HG03460 (cell line): ENCODE data around the gene HSD17B11.
A peak's percentile ranks its signal among the peaks of the same experiment; 100 is the strongest.
"Not testable (repeated sequence)": the region's sequence is repeated elsewhere in the genome, so short reads cannot be mapped to it uniquely, and the experiment has no call there.

Experiments used
- ATAC-seq: cut with Tn5 transposase; IDR thresholded peaks from one replicate; pipeline ENCODE4 v1.9.1; 2021; ENCODE audit not compliant: unreplicated experiment

HSD17B11 gene

DNA sequence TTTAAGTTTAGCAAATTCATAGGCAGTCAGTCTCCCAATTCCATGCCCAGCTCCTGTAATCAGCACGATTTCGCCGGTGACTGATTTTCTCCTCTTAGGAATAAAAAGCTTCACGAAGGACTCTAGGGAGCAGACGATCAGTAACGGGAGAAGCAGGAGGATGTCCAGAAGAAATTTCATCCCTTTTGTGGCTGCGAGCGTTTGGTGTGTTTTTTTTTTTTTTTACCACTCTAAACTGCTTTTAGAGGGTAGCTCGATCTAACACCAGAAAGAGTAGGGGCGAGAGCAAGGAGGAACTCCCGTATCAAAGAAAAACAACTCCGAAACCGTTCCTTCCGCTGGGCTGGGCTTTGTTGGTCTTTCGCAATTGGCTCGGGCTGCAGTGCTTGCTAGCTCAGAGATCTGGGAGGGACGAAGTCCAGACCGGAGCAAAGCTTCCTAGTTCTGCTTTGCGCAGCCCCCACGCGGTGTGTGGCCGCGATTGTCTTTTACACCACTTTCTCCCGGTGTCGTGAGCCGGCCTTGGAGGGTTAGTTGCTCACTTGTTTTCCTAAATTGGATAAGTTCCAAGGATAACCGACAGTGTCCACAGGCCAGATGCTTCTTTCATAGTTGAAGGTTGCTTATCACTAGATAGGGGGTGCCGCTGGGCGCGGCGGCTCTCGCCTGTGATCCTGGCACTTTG lies at the start of gene HSD17B11:
TSS of gene HSD17B11 (minus strand) at position 298 of the 685 bp plus-strand sequence. CDS start at position 180, 118 bp downstream.
- peak; percentile 99 for ATAC-seq

GRCh38 chr4:87433342-87433741 lies 42.4 kb upstream of the HSD17B11 start:
- ATAC-seq: no peak

DNA sequence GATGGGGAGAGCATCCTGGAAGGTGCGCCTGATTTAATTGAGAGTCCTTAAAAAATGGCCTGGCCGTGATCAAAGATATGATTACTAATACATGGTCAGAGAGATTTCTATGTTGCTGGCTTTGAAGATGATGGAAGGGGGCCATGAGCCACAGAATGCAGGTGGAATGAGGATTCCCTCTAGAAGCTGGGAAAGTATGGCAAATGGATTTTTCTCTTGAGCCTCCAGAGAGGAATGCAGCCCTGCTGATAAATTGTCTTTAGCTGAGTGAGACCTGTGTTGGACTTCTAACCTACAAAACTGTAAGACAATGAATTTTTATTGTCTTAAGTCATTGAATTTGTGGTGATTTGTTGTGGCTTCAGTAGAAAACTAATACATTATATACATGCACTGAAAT lies 39.0 kb upstream of the HSD17B11 start:
- ATAC-seq: no peak

DNA sequence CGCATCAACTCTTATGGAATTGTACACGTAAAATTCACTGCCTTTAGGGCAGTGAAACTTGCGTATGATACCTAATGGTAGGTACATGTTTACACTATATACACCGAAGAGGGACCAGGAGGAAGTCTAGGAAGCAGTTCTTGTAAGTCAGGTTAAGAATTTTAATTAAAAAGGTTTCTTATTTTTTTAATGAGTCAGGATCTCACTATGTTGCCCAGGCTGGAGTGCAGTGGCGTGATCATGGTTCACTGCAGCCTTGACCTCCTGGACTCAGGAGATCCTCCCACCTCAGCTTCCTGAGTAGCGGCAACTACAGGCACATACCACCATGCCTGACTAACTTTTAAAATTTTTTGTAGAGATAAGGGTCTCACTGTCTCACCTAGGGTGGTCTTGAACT lies 38.0 kb upstream of the HSD17B11 start:
- ATAC-seq: no peak

- no peak for ATAC-seq
Observed at GRCh38 chr4:87427518-87427868, 36.5 kb upstream of the HSD17B11 start.

DNA sequence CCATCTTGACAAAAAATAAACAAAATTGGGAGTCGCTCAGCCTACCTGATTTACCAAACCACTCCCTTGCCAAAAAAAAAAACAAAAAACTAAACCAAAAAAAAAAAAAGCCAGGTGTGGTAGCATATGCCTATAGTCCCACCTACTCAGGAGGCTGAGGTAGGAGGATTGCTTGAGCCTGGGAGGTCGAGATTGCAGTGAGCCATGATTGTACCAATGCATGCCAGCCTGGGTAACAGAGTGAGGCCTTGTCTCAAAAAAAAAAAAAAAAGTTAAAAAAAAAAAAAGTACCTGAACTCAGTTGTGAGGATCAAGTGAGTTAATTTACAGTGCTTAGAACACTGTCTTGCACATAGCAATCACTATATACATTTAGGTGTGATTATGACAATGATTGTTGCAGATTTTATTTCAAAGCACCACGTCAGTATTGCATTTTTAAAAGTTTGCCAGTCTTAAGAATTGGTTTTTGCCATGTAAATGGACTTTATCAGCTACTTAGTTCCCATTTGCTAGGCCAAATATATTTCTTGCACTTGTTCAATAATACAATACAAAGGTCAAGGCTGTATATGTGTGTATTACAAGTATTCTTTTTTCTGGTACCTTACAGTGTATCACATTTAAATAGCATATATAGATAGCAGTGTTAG lies 36.0 kb upstream of the HSD17B11 start:
- ATAC-seq: no peak

DNA sequence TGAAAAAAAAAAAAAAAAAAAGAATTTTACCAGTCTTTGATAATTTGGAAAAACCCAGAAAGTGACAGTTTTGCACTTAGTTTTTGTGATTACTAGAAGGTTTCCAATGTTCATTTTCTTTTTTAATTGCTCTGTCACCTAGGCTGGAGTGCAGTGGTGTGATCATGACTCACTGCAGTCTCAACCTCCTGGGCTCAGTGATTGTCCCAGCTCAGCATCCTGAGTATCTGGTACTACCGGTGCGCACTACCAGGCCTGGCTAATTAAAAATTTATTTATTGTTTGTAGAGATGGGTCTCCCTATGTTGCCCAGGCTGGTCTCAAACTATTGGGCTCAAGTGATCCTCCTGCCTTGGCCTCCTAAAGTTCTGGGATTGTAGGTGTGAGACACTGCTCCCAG lies 34.7 kb upstream of the HSD17B11 start:
- no peak for ATAC-seq

GRCh38 chr4:87424099-87424543 lies 33.1 kb upstream of the HSD17B11 start:
- not testable (repeated sequence) for ATAC-seq

DNA sequence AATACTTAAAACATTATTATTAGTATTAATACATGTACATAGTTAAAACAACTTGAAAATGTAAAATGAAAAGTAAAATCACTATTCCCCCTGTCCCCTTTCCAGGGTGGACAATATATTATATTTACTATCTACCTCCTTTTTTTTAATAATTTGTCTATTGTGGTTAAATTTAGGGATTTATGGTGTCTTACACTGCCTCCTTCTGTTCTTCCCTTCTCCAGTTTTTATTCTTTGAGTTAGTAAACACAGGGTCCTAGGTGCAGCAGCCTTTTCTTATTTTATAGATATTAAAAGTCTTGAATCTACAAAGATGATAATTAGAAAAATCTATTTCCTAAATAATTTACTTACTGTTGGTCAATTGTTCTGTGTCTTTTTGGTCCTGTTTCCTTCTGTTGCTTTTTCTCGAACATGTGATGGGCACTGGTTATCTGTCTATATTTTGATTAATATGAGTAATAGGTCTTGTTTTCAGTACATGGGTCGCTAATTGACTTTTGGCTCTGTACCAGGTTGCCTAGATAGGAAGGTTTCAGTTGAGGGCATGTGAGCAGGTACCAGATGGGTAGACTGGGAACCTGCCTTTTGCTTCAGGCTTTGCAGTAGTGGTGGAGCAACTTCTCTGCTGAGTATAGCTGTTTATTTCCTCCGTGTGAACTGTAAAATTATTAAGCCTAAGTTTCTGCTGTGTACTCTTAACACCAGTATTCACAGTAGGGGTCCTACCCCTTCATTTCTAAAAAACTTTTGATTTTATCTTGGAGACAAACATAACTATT lies 32.5 kb upstream of the HSD17B11 start:
- ATAC-seq: no peak

DNA sequence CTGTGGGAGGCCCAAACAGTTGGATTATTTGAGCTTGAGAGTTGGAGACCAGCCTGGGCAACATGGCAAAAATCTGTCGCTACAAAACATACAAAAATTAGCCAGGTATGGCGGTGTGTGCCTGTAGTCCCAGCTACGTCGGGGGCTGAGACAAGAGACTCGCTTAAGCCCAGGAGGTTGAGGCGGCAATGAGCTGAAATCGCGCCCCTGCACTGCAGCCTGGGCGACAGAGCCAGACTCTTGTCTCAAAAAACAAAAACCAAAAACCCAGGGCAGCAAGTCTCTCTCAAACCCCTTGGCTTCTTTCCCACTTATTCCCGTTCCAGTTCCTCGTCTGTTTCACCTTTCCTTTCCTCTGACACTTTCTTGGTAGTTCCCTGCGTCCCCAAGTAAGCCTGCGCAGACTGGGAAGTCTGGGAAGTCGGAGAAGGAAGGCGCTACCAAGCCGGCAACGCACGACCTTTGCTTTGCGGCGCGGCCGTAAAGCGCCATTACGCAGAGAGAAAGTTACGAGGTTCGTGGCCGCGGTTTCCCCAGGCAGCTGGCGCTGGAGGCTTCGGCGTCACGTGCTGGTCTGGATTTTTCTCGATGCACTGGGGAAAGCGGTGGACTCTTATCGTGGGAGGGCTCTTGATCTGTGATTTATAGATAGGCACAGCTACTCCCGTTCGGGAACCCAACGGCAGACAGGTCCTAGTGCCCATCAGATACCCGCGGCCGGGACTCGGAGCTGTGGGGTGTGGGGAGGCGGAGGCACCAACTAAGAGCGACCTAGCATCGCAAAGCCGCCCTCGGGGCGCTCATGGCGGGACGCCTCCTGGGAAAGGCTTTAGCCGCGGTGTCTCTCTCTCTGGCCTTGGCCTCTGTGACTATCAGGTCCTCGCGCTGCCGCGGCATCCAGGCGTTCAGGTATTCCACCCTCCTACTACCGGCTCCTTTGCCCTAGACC lies 31.4 kb upstream of the HSD17B11 start, which contains the start of gene NUDT9:
TSS of gene NUDT9 (plus strand) at position 470 of the 949 bp plus-strand sequence. CDS start at position 803, 333 bp downstream.
- peak; percentile 93 for ATAC-seq

- no peak for ATAC-seq
Observed at GRCh38 chr4:87420276-87420830, 29.4 kb upstream of the HSD17B11 start.

DNA sequence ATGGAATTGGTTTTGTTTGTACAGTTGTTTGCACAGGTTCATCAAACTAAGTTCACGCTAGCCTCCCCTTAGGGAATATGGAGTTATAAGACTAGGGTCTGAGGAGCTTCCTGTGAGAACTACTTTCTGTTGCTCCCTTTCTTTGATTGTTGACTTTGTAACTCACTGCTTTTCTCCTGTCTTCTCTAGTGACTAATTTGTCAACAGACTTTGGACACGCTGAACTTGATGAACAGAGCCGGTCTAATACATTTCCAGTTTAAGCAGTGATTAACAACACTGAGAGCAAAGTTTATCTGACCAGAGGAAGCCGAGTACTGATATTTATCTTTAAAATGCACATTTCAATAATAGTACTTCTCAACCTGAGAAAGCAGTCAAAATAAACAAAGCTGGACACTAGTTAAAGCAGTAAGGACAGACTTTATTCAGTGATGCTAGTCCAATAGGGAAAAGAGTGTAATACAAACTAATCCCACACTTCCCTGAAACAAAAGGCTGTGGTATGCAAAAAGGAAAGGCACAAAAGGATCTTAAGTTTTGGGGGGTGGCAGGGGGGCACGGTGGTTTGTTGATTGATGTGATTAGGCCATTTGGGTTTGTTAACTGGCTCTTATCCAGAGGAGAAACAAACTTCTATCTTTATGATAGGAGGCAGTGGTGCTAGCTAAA lies 28.7 kb upstream of the HSD17B11 start:
- no peak for ATAC-seq

GRCh38 chr4:87418410-87418809 lies 27.4 kb upstream of the HSD17B11 start:
- ATAC-seq: not testable (repeated sequence)

DNA sequence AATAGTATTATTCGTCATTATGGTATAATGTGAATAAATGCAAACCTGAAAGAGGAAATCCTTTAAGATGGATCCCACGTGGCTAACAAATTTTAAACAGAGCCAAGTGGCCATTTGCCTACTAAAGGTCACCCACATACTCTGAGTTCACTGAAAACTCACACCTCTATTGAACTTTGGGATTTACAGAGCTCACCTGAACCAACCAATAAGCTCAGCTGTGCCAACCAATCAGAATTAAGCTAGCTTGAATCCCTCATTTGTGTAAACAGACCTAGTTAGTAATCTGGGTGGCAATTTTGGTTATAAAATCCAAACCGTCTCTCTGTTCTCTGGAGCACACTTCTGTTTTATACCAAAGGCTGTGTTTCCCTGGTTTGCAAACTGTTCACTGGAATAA lies 26.0 kb upstream of the HSD17B11 start:
- ATAC-seq: no peak

- ATAC-seq: no peak
Observed at GRCh38 chr4:87414816-87415215, 23.8 kb upstream of the HSD17B11 start.

GRCh38 chr4:87410679-87411078 lies 19.7 kb upstream of the HSD17B11 start:
- no peak for ATAC-seq

DNA sequence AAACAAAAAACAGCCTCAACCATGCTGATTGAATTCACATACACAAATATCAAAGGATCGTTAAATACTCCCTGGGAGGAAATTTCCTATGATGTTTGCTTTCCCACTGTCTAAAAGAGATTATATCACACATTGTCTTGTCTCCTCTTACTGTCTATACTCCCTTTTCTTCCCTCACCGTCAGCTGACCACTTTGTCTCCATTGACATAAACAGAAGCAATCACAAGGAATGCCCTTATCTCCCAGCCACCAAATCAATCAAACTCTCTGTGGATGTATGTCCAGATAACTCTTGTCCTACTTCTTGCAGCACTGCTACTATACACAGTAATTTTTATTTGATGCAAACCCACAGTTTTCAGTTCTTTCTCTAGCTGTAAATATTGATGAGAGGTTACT lies 19.2 kb upstream of the HSD17B11 start:
- ATAC-seq: no peak

DNA sequence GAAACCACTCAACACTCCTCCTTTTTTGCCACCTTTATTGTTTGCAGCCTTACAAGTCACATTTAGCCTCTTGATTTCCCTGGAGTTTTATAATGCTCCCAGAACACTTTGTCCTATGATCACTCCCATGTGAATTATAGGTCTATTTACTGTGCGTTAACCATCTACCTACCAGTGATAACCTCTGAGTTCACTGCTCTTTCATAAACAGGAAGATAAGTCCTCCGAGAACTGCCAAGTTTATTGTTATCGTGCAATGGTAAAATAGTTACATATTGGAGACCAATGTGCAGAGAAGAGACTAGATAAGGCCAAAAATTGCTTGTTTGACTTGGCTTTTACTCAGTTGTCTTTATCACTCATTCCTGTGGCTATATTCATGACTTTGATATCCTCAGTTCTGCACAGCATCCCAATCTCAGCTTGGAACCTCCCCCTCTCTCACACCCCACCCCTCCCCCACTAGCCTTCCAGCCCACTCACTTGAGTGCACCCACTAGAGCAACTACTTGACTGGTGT lies 18.5 kb upstream of the HSD17B11 start:
- no peak for ATAC-seq

DNA sequence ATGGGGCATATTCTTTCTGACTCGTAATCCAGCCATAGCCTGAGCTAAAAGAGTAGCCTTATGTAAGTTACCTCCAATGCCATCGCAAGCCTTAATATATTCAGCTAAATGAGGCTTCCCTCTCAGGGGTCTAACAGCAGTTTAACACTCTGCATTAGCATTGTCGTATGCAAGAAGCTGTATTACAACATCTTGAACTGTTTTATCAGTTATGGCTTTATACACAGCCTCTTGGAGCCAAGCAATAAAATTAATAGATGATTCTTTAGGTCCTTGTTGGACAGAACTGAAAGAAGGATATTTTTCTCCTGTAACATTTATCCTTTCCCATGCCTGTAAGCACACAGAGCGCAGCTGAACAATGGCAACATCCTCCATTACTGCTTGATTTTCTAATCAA lies 15.9 kb upstream of the HSD17B11 start:
- not testable (repeated sequence) for ATAC-seq

DNA sequence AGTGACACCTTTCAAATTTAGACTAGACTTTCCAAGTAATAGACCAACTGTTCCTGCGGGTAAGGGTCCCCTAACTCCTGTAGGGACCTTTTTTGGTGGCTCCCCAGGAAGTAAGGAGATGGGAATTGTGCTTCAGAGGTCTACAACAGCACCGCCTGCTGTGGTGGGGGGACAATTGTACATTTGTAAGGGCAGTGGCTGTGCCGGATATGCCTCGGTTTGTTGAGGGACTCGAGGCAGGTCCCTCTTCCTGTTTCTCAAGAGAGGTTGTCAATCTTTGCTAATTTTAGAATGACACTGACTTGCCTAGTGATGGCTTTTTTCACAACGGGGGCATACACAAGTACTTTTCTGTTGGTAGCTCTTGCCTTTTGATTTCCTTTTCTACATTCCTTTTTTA lies 15.5 kb upstream of the HSD17B11 start:
- ATAC-seq: no peak
